ENCODE data around the gene SLC9A9. TPM values are rescaled to one million over a fixed set of nuclear protein-coding genes. Genes with fewer than 3 reads are reported as not detected.
"Not testable (repeated sequence)": the region's sequence is repeated elsewhere in the genome, so short reads cannot be mapped to it uniquely, and the experiment has no call there.

SLC9A9 gene
- total RNA-seq, 1 donor from 2014 or later = 16.0 TPM

DNA sequence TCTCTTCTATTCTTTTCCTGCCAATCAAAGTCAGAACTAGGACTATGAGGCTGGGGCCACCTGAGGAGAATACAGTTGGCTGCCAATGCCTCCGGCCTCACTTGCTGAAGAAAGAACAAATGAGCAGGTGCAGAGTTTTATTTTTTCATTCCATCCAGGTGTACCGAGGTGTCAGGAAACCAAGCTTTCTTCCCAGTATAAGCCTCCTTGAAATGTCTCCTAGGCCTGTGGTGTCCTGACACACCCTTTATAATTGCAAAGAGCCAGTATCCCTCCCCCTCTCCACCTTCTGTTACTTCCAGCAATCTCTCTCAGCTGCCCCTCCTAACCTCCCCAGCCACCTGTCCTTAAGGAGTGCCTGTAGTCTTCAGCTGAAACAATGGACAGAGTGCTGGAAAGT is 127.9 kb downstream of the SLC9A9 start:
- DNase-seq (ENCODE audit: low spot score) (no peak), ATAC-seq (no peak)
- intact Hi-C loops (cut with DNase I) = no loop called here

DNA sequence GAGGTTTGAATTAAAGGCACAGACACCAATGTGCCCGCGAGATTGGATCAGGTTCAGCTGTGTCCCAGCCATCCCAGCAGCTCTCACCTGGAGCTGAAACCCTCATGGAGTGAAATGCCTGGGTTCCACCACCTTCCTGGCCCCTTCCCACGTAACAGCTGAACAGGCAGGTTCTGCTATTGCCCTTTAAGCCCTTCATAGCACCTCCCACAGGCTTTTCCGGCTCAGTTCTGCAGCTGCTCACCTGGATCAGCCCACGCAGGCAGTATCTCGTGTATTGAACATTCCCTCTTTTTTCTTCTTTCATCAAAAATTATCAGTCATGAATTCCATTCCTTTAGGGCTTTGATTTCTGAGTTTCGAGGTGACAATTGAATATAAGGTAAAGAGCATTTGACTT is 129.8 kb downstream of the SLC9A9 start:
- ATAC-seq = no peak
- intact Hi-C loops (cut with DNase I) = no loop called here
- no peak for DNase-seq (ENCODE audit: low spot score)

DNA sequence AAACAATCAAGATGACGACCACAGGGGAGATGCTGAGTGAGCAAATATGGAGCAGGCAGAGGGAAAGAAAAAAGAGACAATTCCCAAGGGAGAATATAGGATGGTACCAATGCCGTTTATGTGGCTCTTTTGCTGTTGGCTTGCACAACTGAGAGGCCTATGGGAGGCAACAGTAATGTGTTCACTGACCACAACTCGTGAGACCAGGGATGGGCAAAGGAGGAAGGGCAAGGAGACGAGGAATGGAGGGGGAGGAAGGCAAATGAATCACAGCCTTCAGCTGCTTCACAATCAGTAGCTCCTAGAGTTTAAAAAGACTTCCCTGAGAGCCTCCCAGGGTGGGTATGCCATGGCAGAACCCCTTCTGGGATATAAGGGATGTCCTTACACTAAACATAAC is 131.5 kb downstream of the SLC9A9 start:
- DNase-seq (ENCODE audit: low spot score) (no peak), ATAC-seq (no peak)
- intact Hi-C loops (cut with DNase I) = no loop called here

DNA sequence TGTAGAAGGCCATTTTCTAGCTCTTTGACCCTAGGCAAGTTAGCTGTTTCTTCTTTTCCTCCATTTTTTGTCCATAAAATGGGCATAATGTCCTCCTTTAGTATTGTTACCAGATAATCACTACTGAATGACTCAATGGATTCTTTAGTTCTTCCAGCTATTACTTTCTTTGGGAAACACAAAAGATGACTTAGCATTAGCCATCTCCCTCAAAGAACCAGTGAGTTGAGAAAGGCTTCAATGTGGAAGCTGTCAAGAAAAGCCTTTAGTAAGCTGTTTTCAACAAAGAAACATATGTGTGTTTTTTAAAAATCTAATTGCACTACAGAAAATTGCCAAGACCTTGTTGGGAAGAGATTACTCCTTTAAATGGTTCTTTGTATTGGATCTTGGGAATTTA is 135.7 kb downstream of the SLC9A9 start:
- ATAC-seq = no peak
- DNase-seq (ENCODE audit: low spot score) = no peak
- intact Hi-C loops (cut with DNase I) = no loop called here

DNA sequence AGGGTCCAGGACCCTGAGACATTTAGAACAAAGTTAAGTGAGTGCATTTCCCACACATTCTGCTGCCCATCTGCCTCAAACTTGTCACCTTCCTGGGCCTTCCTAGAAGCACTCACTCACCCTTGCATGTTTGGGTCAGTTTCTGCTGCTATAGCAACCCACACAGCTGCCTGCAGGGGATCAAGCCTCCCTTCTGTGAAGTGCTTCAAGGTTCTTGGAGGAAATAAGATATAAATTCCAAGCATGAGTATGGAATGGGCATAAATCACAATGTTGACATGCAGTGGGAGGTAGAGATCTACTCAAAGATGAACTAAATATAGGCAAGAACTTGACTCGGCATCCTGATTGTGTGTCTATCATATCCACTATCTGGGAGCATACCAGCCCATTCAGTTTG is 140.4 kb downstream of the SLC9A9 start:
- DNase-seq (ENCODE audit: low spot score) = no peak
- ATAC-seq = no peak
- intact Hi-C loops (cut with DNase I) = no loop called here

DNA sequence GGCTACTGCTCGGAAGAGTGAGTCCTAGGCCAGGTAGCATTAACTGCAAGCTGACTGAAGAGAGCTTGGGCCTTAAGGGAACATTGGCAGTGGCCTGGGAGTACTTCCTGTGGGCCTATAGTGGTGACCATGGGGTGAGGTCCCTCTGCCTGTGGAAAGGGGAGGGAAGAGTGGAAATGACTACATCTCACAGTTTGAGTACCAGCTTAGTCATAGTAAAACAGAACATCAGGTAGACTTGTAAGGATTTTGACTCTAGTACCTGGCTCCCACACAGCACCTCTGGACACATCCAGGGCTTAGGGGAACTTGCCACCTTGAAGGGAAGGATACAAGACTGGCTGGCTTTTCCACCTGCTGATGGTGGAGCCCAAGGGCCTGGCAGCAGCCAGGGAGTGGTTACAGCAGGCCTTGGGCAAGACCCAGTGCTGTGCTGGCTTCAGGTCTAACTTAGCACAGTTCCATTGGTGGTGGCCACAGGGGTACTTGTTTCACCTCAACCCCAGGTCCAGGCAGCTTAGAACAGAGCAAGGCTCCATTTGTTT is 147.8 kb downstream of the SLC9A9 start:
- intact Hi-C loops (cut with DNase I) = no loop called here
- no peak for DNase-seq (ENCODE audit: low spot score)
- no peak for ATAC-seq

DNA sequence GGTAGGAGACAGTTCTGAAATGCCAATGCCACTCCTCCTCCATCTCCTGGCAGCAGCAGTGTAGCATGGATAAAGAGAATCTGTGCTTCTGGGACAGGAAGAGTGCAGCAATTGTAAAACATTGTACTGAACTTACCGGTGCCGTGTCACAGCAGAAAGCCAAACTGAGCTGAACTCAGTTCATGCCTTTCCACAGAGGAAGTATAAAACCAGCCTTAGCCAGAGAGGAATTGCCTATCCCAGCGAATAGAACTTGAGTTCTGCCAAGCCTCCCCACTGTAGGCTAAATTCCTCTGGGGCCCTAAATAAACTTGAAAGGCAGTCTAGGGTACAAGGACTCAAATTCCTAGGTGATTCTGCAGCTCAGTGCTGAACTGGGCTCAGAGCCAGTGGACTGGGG is 148.8 kb downstream of the SLC9A9 start:
- DNase-seq (ENCODE audit: low spot score) (no peak), ATAC-seq (no peak)
- intact Hi-C loops (cut with DNase I) = no loop called here

DNA sequence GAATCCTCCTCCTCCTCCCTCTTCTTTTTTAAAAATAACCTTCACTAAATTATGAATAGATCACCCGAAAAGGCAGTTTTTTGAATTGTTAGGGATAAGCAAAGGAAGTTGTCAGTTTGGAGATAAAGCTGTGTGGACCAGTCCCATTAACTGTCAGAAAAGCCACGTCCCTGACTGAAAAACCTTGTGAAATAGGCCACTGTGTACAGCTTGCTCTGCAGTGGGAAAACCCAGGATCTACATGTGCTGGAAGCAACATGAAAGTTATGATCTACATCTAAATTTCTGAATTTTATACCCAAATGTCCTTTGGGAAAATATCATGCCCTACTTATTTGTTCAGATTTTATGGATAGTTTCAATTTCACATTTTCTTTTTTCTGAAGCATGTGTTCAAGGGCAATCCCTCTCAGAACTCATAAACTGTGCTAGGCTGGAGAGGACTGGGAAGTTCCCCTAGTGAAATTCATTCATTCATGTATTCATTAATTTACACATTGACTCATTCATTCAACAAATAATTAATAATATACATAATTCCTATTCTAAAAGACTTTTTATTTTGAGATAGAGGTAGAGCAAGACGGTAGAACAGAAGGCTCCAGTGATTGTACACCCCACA is 149.5 kb downstream of the SLC9A9 start:
- DNase-seq (ENCODE audit: low spot score) (no peak), ATAC-seq (no peak)
- intact Hi-C loops (cut with DNase I) = no loop called here

DNA sequence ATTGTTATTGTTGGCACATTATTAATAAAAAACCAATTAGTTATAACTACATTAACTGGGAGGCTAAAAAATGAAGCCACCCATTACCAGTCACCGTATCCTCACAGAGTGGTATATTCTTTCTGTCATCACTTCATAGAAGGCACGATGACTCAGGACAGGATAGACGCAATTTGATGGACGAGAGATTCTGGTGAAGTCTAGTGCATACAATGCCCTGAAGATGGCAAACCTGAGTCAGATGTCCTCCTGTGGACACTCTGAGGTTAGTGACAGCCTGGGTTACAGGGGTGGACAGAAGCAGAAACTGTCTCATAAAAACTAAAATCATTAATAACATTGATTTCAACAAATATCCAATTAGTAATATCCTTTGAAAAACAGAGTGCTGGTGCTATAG is 150.3 kb downstream of the SLC9A9 start:
- no peak for ATAC-seq
- no peak for DNase-seq (ENCODE audit: low spot score)
- intact Hi-C loops (cut with DNase I) = no loop called here

DNA sequence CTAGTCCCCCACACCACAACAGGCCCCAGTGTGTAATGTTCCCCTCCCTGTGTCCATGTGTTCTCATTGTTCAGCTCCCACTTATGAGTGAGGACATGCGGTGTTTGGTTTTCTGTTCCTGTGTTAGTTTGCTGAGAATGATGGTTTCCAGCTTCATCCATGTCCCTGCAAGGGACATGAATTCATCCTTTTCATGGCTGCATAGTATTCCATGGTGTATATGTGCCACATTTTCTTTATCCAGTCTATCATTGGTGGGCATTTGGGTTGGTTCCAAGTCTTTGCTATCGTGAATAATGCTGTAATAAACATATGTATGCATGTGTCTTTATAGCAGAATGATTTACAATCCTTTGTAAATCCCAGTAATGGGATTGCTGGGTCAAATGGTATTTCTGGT is 152.9 kb downstream of the SLC9A9 start:
- intact Hi-C loops (cut with DNase I); ATAC-seq; DNase-seq (ENCODE audit: low spot score): not testable (repeated sequence)

DNA sequence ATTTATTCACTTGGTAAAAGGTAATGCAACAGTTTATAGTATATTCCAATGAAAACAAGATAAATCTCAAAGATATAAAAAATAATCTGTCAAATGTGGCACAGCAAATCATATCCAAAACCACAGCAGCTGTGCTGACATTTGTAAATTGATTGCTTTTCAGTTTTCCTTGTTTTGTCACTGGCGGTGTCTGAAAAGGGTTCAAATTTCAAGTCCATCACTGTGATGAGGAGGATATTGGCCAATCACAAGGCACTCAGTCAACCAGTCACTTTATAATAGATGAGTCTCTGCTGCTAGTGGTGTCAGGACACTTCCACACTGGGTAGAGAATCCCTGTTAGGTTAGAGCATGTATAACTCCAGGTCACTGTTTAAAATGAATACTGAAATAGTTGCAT is 154.8 kb downstream of the SLC9A9 start:
- no peak for ATAC-seq
- intact Hi-C loops (cut with DNase I) = no loop called here
- DNase-seq (ENCODE audit: low spot score) = no peak

DNA sequence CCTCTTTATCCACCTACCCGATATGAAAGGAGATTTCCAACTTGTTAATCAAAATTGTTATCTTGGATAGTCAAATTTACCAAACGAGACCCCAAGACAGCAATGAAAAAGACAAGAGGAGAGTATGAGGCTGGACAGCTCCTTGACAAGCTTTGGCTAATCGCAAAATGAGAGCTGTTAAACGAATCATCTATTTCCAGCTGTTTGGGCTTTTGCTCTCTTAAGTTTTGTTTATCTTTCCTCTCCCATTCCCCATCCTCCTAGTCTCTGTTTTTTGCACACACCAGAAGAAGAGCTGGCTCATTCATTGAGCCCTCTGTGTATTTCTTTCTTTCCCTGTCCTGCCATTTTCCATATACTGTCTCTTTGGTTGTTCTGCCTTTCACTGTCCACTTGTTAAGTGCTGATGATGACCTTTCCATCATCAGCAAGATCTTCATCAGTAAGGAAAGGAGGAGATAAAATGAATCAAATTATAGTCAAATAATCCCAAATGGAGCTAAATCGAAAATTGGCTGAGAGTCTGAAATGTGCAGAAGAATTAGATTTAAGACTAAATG is 161.6 kb downstream of the SLC9A9 start:
- no peak for ATAC-seq
- intact Hi-C loops (cut with DNase I) = no loop called here

DNA sequence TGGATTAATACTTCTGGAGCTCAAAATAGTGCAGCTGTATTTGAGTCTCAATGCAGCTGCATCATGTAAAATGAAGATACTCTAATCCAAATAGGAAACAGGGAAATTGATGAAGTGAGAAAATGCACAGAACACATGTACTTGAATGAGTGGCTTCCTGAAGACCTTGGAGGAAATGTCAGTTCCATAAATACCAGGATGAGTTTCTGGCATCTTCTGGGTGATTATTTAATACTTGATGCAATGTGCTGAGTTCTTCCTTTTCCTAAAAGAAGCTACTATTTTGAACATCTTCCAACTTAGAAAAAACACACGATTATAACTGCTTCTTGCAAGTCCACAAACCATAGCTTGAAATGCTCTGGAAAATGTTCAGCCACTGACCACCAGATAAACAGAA is 162.8 kb downstream of the SLC9A9 start:
- ATAC-seq (no peak), DNase-seq (ENCODE audit: low spot score) (no peak)
- intact Hi-C loops (cut with DNase I) = no loop called here

More for the DNA sequence above, 161.6 kb downstream of the SLC9A9 start:
- DNase-seq (ENCODE audit: low spot score) = no peak

DNA sequence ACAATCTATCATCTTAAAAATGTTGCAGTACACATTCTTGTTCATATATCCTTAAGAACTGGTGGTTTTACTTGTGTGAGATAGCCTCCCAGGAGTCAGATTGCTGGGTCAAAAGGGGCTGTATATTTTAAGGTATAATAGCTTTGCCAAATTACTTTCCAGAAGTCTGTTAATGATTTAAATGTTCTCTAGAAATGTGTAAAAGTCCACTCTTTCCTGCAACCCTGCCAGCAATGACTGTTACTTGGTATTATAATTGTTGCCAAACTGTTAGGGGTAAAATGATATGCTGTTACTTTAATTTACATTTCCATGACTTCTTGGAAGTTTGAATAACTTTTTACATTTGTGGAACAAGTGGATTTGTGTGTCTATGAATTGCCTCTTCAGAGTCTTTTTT is 170.8 kb downstream of the SLC9A9 start:
- intact Hi-C loops (cut with DNase I) = no loop called here
- DNase-seq (ENCODE audit: low spot score) = no peak
- no peak for ATAC-seq

DNA sequence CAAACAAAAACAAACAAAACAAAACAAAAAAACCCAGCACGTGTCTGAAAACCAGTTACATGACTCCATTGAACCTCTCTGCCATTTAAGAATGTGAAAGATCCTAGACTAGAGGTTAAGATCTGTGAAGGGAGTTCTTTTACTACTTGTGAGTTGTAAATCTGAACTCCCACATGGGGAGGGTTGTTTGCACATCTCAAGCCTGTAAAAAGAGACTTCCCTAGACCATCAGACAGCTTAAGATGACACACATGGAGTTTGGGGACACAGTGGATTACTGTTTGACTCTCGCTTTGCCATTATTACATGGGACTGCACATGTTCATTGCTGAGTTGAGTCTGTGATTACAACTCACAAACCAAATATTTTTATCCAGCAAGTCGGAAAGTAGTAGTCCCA is 171.5 kb downstream of the SLC9A9 start:
- intact Hi-C loops (cut with DNase I) = no loop called here
- no peak for DNase-seq (ENCODE audit: low spot score)
- no peak for ATAC-seq

DNA sequence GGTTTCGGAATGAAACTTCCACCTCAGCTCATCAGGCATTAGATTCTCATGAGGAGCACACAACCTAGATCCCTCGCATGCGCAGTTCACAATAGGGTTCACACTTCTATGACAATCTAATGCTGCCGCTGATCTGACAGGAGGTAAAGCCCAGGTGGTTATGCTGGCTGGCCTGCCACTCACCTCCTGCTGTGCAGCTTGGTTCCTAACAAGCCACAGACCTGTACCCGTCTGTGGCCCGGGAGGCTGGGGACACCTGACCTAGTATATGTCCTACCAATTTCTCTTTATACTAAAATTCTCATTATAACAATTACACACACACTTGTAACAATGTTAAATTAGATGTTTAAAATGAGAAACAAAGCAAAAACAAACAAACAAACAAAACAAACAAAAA is 172.2 kb downstream of the SLC9A9 start:
- intact Hi-C loops (cut with DNase I) = no loop called here
- no peak for DNase-seq (ENCODE audit: low spot score)
- no peak for ATAC-seq

DNA sequence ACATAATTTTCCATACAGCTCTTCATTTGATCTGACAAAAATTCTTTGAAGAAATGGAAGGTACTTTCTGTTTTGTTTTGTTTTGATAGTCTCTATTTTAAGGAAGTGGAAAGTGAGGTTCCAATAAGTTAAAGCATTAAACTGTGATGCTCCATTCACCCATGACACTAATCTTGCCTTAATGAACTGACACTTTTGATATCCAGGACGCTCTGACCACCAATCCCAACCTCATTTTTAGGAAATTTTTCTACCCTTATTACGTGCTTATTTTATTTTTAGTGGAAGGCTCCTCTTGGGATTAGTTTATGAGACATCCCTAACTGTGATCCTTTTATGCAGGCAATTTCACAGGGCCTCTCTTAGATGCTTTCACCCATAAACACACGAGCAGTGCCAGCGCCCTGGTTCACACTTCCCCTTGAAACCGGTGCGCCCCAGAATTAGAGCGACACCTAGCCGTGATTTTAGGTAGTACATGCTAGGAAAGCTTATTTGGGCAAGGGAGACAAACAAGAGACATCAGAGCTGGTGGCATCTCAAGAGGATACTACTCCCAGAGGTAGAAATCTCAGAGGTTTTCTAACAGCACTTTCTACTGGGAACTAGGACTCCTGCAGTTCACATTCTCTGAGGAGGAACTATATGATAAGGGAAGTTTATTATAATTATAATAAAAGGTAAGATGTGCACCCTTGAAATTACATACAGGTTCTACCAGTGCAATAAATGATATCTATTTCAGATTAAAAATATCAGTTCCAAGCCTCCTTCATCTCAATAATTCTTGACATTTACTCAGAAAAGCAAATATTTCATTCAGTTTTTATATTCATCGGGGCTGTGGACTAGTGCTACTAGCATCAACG is 173.9 kb downstream of the SLC9A9 start:
- intact Hi-C loops (cut with DNase I) = no loop called here
- peak; percentile 83 for ATAC-seq

DNA sequence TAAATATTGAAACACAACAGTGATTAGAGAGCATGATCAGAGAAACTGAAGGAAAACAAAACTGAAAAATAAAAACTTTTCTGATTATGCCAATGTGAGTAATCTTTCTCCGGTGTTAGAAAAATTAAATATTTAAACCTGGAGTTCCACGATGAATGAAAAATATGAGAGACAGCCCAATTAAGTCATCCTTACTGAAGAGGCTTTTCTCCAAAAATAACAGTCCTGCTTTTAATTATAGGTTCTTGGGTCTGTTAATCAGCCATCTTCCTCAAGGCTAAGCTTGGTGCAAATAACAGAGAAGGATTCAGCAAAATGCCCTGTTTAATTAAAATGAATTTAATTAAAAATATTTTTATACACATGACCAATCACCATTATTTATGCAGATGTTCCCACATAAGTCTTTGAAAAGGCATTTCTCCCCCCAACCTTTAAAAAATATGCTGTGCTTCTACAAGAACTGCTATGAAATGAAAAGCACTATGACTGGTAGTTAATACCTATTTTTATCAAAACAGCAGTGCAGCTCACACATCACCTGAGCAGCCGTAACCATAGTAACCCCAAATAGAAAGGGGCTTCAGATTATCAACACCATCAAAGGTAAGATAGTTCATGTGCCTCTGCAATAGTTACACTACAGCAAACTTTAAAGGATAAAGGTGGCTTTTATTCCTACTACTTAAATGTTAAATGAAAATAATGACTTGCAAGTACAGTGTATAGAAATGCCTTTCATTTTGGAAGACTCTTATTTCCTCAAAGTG is 175.7 kb downstream of the SLC9A9 start:
- intact Hi-C loops (cut with DNase I) = no loop called here
- DNase-seq (ENCODE audit: low spot score) (no peak), ATAC-seq (no peak)

More for the DNA sequence above, 173.9 kb downstream of the SLC9A9 start:
- DNase-seq (ENCODE audit: low spot score) = peak; percentile 76

DNA sequence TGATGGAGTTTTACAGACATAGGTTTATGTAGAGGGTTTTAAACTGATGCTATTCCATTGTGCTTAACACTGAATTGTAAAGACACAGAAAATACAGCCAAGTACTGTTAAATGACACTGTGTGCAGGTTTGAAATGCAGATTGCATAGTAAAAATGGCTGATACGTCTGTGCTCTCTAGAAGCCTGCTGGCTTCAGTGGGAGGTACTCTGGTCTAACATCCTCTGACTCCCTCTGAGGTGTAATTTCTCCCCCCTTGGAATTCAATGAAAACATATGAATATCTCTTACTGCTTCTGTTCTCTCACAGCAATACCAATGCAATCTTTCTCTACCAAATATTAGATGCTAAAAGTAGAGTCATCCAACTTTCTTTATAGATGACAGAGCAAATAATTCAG is 176.6 kb downstream of the SLC9A9 start:
- no peak for ATAC-seq
- intact Hi-C loops (cut with DNase I) = no loop called here

More for the DNA sequence above, 176.6 kb downstream of the SLC9A9 start:
- no peak for DNase-seq (ENCODE audit: low spot score)

Measured in sciatic nerve (tissue), 2 donors.